ENCODE data around the gene PROM1. TPM values are rescaled to one million over a fixed set of nuclear protein-coding genes. Genes with fewer than 3 reads are reported as not detected.

PROM1 gene
- total and polyA plus RNA-seq, 2 of the 4 experiments (the other 2 are of a cell fraction) = not detected

DNA sequence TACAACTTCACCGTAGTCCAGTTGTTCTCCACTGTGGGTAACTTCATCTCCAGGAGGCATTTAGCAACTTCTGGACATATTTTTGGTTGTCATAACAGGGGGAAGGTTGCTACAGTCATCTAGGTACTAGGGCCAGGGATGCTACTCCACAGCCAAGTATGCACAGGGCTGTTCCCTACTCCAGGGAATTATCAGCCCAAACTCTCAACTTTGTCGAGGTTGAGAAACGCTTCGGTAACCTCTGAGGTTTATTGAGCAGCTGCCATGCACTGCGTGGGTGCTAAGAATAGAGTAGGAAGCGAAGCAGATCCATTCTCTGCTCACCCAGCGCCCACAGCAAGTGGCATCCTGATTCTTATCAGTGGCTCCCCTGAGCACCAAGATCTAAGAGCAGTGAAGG lies 153.5 kb downstream of the PROM1 start:
- no peak overlapping the region for H4K91ac ChIP-seq (ENCODE audit: insufficient read depth, low read depth, low read length)
- no peak overlapping the region for H2AFZ ChIP-seq (replicated peaks; ENCODE audit: low read length, poor library complexity)
- H3K14ac ChIP-seq (replicated peaks; ENCODE audit: low read depth, low read length) = no peak overlapping the region
- no peaks in the 10 kb centered on the region for H3K9me3 ChIP-seq (ENCODE audit: control insufficient read depth, insufficient read depth, low read length)
- no peak overlapping the region for H3K23ac ChIP-seq (ENCODE audit: low read depth, low read length)
- no peak overlapping the region for H3K4ac ChIP-seq (ENCODE audit: low read depth, low read length)
- ChIA-PET CTCF (no interaction called here), POLR2A (ENCODE audit: unreplicated experiment) (no interaction called here)
- H4K5ac ChIP-seq (ENCODE audit: low read depth, low read length) = no peak overlapping the region
- TF ChIP-seq RFX5 (IDR thresholded peaks at IDR 0.05; ENCODE audit: low read depth, low read length) = no peak
- no peak overlapping the region for H3K4me2 ChIP-seq (ENCODE audit: low read depth, low read length)
- H2BK5ac ChIP-seq (ENCODE audit: low read depth, low read length, poor library complexity, severe bottlenecking) = no peak overlapping the region
- no peak overlapping the region for H3K56ac ChIP-seq (ENCODE audit: extremely low read depth, insufficient read depth, low read length)
- H3K36me3 ChIP-seq (ENCODE audit: control insufficient read depth, insufficient read depth, low read length) = no peaks in the 10 kb centered on the region
- ATAC-seq (ENCODE audit: low read depth) (no peak), DNase-seq (no peak)
- no peak overlapping the region for H2AK9ac ChIP-seq (replicated peaks; ENCODE audit: low read depth, low read length, poor library complexity)
- no peak overlapping the region for H2AK5ac ChIP-seq (ENCODE audit: low read depth, low read length)
- no peak overlapping the region for H3K18ac ChIP-seq (ENCODE audit: low read depth, low read length)
- no peaks in the 10 kb centered on the region for H4K20me1 ChIP-seq (ENCODE audit: insufficient read depth, low read length)
- no peaks in the 10 kb centered on the region for H3K4me1 ChIP-seq (ENCODE audit: control insufficient read depth, insufficient read depth, low read length)
- H3K9ac ChIP-seq (ENCODE audit: low read depth, low read length) = no peak overlapping the region
- 93% methylated on average over 4 of the region's 7 CpGs; no CpG with 5 or more reads in 1 of the 2 experiments for WGBS, 2 experiments (ENCODE audit: extremely low coverage in 2 of 2, insufficient read length in 1 of 2)
- intact Hi-C loops (cut with micrococcal nuclease) = no loop called here
- no TSS peak for BruUV-seq (replicated peaks)
- dilution Hi-C loops (cut with HindIII; ENCODE audit: low sequenced_read_pairs, unreplicated experiment) = no loop called here
- no peak overlapping the region for H3K4me3 ChIP-seq (ENCODE audit: insufficient read depth, low read depth, low read length)
- no peaks in the 10 kb centered on the region for H3K79me1 ChIP-seq (ENCODE audit: low read depth in 1 of 2, low read length in 2 of 2)
- H2BK20ac ChIP-seq (ENCODE audit: low read depth, low read length) = no peak overlapping the region
- H4K8ac ChIP-seq (ENCODE audit: low read depth in 2 of 2, low read length in 2 of 2) = no peak overlapping the region
- H2BK120ac ChIP-seq (ENCODE audit: low read depth, low read length) = no peak overlapping the region
- H3K27me3 ChIP-seq (ENCODE audit: control insufficient read depth, insufficient read depth, low read length) = peaks cover 22% of the 10 kb centered on the region
- in situ Hi-C loops (cut with MboI; ENCODE audit: low sequenced_read_pairs) = no loop called here
- no peaks in the 10 kb centered on the region for H3K9me1 ChIP-seq (ENCODE audit: insufficient read depth, low read length)
- no peak overlapping the region for H3K27ac ChIP-seq (ENCODE audit: insufficient read depth, low read length)
- no peak overlapping the region for H2BK15ac ChIP-seq (ENCODE audit: low read depth, low read length)
